IMR-90 (cell line): ENCODE measurements around the gene GLP2R. TPM values are rescaled to one million over a fixed set of nuclear protein-coding genes. Genes with fewer than 3 reads are reported as not detected.

Experiments
- ATAC-seq: fragments of 200-7000 bp; cut with Tn5 transposase; 2 replicates; pipeline ENCODE4 v1.9.1; 2020; ENCODE audit warnings: low read depth, mild to moderate bottlenecking, moderate library complexity
- BruUV-seq: library from RNA; stranded (reverse); fragments of 400-500 nt; replicated peaks from 2 replicates; lab custom pipeline; 2021; lab: Mats Ljungman, UMichigan
- CTCF ChIA-PET: fragments of 300-600 bp; formaldehyde crosslinking; extraction: SDS; loops from one replicate; lab custom pipeline; 2021; ENCODE audit warnings: antibody characterized with exemption; lab: Yijun Ruan, JAX
- POLR2A ChIA-PET: fragments of 300-600 bp; sonication (Branson Sonifier 250); formaldehyde crosslinking; loops from one replicate; lab custom pipeline; 2022; ENCODE audit warnings: antibody characterized with exemption; ENCODE audit not compliant: unreplicated experiment; lab: Charles Lee
- DNase-seq: peaks from one replicate; pipeline ENCODE4 v3.0.0; 2013
- H2AFZ ChIP-seq: replicated peaks from 2 replicates; pipeline ENCODE3; 2013; ENCODE audit warnings: low read length, mild to moderate bottlenecking; ENCODE audit not compliant: poor library complexity
- H2AK5ac ChIP-seq: 2 replicates; pipeline ENCODE4 v1.6.1; 2013; ENCODE audit warnings: low read depth, low read length, inconsistent platforms
- H2AK9ac ChIP-seq: replicated peaks from 2 replicates; pipeline ENCODE3; 2013; ENCODE audit warnings: mild to moderate bottlenecking, low read depth, low read length, moderate library complexity; ENCODE audit not compliant: poor library complexity
- H2BK120ac ChIP-seq: 2 replicates; pipeline ENCODE4 v1.6.1; 2013; ENCODE audit warnings: low read depth, low read length, inconsistent platforms
- H2BK15ac ChIP-seq: 3 replicates; pipeline ENCODE4 v1.6.1; 2013; ENCODE audit warnings: low read depth, low read length, inconsistent platforms
- H2BK20ac ChIP-seq: 2 replicates; pipeline ENCODE4 v1.6.1; 2013; ENCODE audit warnings: low read depth, mild to moderate bottlenecking, inconsistent platforms, low read length, moderate library complexity
- H2BK5ac ChIP-seq: 2 replicates; pipeline ENCODE4 v1.6.1; 2013; ENCODE audit warnings: mild to moderate bottlenecking, low read depth, low read length, inconsistent platforms; ENCODE audit not compliant: poor library complexity, severe bottlenecking
- H3K14ac ChIP-seq: replicated peaks from 2 replicates; pipeline ENCODE4 v1.6.1; 2013; ENCODE audit warnings: low read depth, low read length, inconsistent platforms
- H3K18ac ChIP-seq: 2 replicates; pipeline ENCODE4 v1.6.1; 2013; ENCODE audit warnings: low read depth, low read length, control low read depth
- H3K23ac ChIP-seq: 2 replicates; pipeline ENCODE4 v1.6.1; 2013; ENCODE audit warnings: low read depth, low read length, inconsistent platforms
- H3K27ac ChIP-seq: 2 replicates; pipeline ENCODE4 v1.5.1; 2013; ENCODE audit warnings: mild to moderate bottlenecking, control low read depth, low read length; ENCODE audit not compliant: insufficient read depth
- H3K27me3 ChIP-seq: 2 replicates; pipeline ENCODE4 v1.6.1; 2013; ENCODE audit warnings: low read length; ENCODE audit not compliant: control insufficient read depth, insufficient read depth
- H3K36me3 ChIP-seq: 2 replicates; pipeline ENCODE4 v1.6.1; 2013; ENCODE audit warnings: low read length, mixed read lengths; ENCODE audit not compliant: control insufficient read depth, insufficient read depth
- H3K4ac ChIP-seq: 2 replicates; pipeline ENCODE4 v1.6.1; 2013; ENCODE audit warnings: low read depth, low read length, inconsistent platforms
- H3K4me1 ChIP-seq: 2 replicates; pipeline ENCODE4 v1.6.1; 2013; ENCODE audit warnings: low read length, mixed read lengths; ENCODE audit not compliant: control insufficient read depth, insufficient read depth
- H3K4me2 ChIP-seq: 2 replicates; pipeline ENCODE4 v1.6.1; 2013; ENCODE audit warnings: low read depth, mild to moderate bottlenecking, control low read depth, low read length, moderate library complexity
- H3K4me3 ChIP-seq: 2 replicates; pipeline ENCODE4 v1.5.1; 2013; ENCODE audit warnings: low read depth, mild to moderate bottlenecking, control low read depth, low read length, moderate library complexity; ENCODE audit not compliant: insufficient read depth
- H3K56ac ChIP-seq: 2 replicates; pipeline ENCODE4 v1.6.1; 2013; ENCODE audit warnings: low read length, inconsistent platforms; ENCODE audit not compliant: insufficient read depth; ENCODE audit errors: extremely low read depth
- H3K79me1 ChIP-seq, 2 experiments: 2 replicates each; pipeline ENCODE4 v1.6.1; 2013; ENCODE audit warnings: low read length in 2 of 2, inconsistent platforms in 1 of 2, low read depth in 1 of 2
- H3K9ac ChIP-seq: 2 replicates; pipeline ENCODE4 v1.6.1; 2013; ENCODE audit warnings: low read depth, low read length, control low read depth
- H3K9me1 ChIP-seq: 2 replicates; pipeline ENCODE4 v1.6.1; 2013; ENCODE audit warnings: low read length, inconsistent platforms; ENCODE audit not compliant: insufficient read depth
- H3K9me3 ChIP-seq: 2 replicates; pipeline ENCODE4 v1.6.1; 2013; ENCODE audit warnings: low read length; ENCODE audit not compliant: control insufficient read depth, insufficient read depth
- H4K20me1 ChIP-seq: 2 replicates; pipeline ENCODE4 v1.6.1; 2013; ENCODE audit warnings: low read length, inconsistent platforms; ENCODE audit not compliant: insufficient read depth
- H4K5ac ChIP-seq: 2 replicates; pipeline ENCODE4 v1.6.1; 2013; ENCODE audit warnings: mild to moderate bottlenecking, low read depth, low read length, control low read depth
- H4K8ac ChIP-seq, 2 experiments: 2 replicates each; pipeline ENCODE4 v1.6.1; 2013; ENCODE audit warnings: low read depth in 2 of 2, low read length in 2 of 2, control low read depth in 1 of 2, inconsistent platforms in 1 of 2
- H4K91ac ChIP-seq: 2 replicates; pipeline ENCODE4 v1.6.1; 2013; ENCODE audit warnings: low read depth, low read length, inconsistent platforms; ENCODE audit not compliant: insufficient read depth
- CTCF ChIP-seq: conservative IDR thresholded peaks from 2 replicates; pipeline ENCODE4 v1.5.1; 2012; ENCODE audit warnings: mild to moderate bottlenecking, low read depth, low read length, improper control_type of control experiment
- NFE2L2 ChIP-seq: fragments of 150-350 bp; IDR thresholded peaks from 2 replicates; pipeline ENCODE4 v1.6.1; 2016; ENCODE audit warnings: low read depth, mild to moderate bottlenecking, low read length
- WGBS, 2 experiments: methylation state at CpG; one replicate each; pipeline versions ENCODE4 v1.1.5 to v1.1.7; 2013; ENCODE audit warnings: missing lambda C conversion rate in 2 of 2; ENCODE audit not compliant: insufficient read length in 1 of 2; ENCODE audit errors: extremely low coverage in 2 of 2; 5-methylcytosine and 5-hydroxymethylcytosine counted together
- dilution Hi-C: fragments of 300-500 bp; cut with HindIII; formaldehyde crosslinking; loops from one replicate; pipeline ENCODE4 v1.14.3; 2018; ENCODE audit warnings: low sequenced_read_pairs; ENCODE audit not compliant: unreplicated experiment
- in situ Hi-C: fragments of 300-500 bp; cut with MboI; formaldehyde crosslinking; loops from 3 replicates; pipeline ENCODE4 v1.14.3; 2019; ENCODE audit warnings: low sequenced_read_pairs, inconsistent platforms, mixed read lengths
- intact Hi-C: fragments of 100-400 bp; cut with micrococcal nuclease; formaldehyde crosslinking; loops from 2 replicates; pipeline ENCODE4 v1.10.0; 2022
- polyA plus RNA-seq, 3 experiments: library from polyadenylated mRNA; depleted of rRNA; stranded (reverse); fragments of >200 nt; gene quantifications; 2 replicates each; pipeline ENCODE4 v1.2.3, GENCODE V29; 2012; ENCODE audit warnings: low replicate concordance in 1 of 3
- total RNA-seq: library from RNA; depleted of rRNA; stranded (reverse); fragments of >200 nt; gene quantifications from 2 replicates; pipeline ENCODE4 v1.2.3, GENCODE V29; 2012; rRNA removed

The GLP2R gene
- total and polyA plus RNA-seq, 2 of the 4 experiments (the other 2 are of a cell fraction) = 0.07 TPM; not detected in 1

- no TSS peak for BruUV-seq
- no peak overlapping the region for H3K4me3 ChIP-seq
- no peak overlapping the region for H2BK5ac ChIP-seq
- no peak for TF ChIP-seq CTCF
- no peak for TF ChIP-seq NFE2L2
- H2AFZ ChIP-seq = no peak overlapping the region
- no peak overlapping the region for H3K18ac ChIP-seq
- no CpG with 5 or more reads among the region's 13 CpGs for WGBS, 2 experiments
- DNase-seq (no peak), ATAC-seq (no peak)
- ChIA-PET CTCF (interaction anchor here (0.5 kb wide), 1 partner anchor 295 kb away, joined by 4 read pairs; no protein-coding TSS in a partner anchor), POLR2A (no interaction called here)
- no peak overlapping the region for H2BK120ac ChIP-seq
- peak overlapping the region; percentile 70 for H2AK9ac ChIP-seq
- H4K8ac ChIP-seq = no peak overlapping the region
- H3K27ac ChIP-seq = no peak overlapping the region
- H2BK20ac ChIP-seq = no peak overlapping the region
- H4K20me1 ChIP-seq = no peaks in the 10 kb centered on the region
- H3K4me1 ChIP-seq = no peaks in the 10 kb centered on the region; the same call in 1 of the 2 replicates
- H3K36me3 ChIP-seq = peaks cover 12% of the 10 kb centered on the region; the same call in 1 of the 2 replicates
- intact Hi-C loops = no loop called here
- H3K56ac ChIP-seq = no peak overlapping the region
- in situ Hi-C loops = no loop called here
- H3K9ac ChIP-seq = no peak overlapping the region
- H3K27me3 ChIP-seq = no peaks in the 10 kb centered on the region
- no peak overlapping the region for H2AK5ac ChIP-seq
- H3K14ac ChIP-seq = no peak overlapping the region
- H3K9me1 ChIP-seq = no peaks in the 10 kb centered on the region; the same call in 1 of the 2 replicates
- dilution Hi-C loops = no loop called here
- peaks cover 6% of the 10 kb centered on the region for H3K9me3 ChIP-seq
- no peak overlapping the region for H4K5ac ChIP-seq
- no peak overlapping the region for H2BK15ac ChIP-seq
- H3K4ac ChIP-seq = no peak overlapping the region
- H3K23ac ChIP-seq = no peak overlapping the region
- H3K79me1 ChIP-seq = no peaks in the 10 kb centered on the region
- no peak overlapping the region for H4K91ac ChIP-seq
- H3K4me2 ChIP-seq = no peak overlapping the region
Observed at GRCh38 chr17:9941305-9941704, 115.6 kb downstream of the GLP2R start.

Other genes starting within 250 kb of the GLP2R start
- not detected in 2 replicates for gene CFAP52, start 249.3 kb upstream of the GLP2R start, total RNA-seq
- gene CFAP52, start 249.3 kb upstream of the GLP2R start, polyA plus RNA-seq (2012; rRNA removed) = 0.22 TPM in 1 of 2 replicates, not detected in the other
- not detected in 2 replicates for gene USP43, start 180.4 kb upstream of the GLP2R start, total RNA-seq
- gene USP43, start 180.4 kb upstream of the GLP2R start, polyA plus RNA-seq (2012; rRNA removed) = not detected in 2 replicates
- gene DHRS7C, start 34.3 kb upstream of the GLP2R start, total RNA-seq = not detected in 2 replicates
- gene DHRS7C, start 34.3 kb upstream of the GLP2R start, polyA plus RNA-seq (2012; rRNA removed) = not detected in 2 replicates
- gene GSG1L2, start 3.8 kb upstream of the GLP2R start, total RNA-seq = not detected in 2 replicates
- not detected in 2 replicates for gene GSG1L2, start 3.8 kb upstream of the GLP2R start, polyA plus RNA-seq (2012; rRNA removed)
- gene RCVRN, start 79.3 kb downstream of the GLP2R start, total RNA-seq = not detected in 2 replicates
- gene RCVRN, start 79.3 kb downstream of the GLP2R start, polyA plus RNA-seq (2012; rRNA removed) = not detected in 2 replicates